Activated naive CD8-positive, alpha-beta T cell treated with anti-CD3 and anti-CD28 coated beads, Interleukin-2, amount 50 U/mL, for 16 hours (primary cell): ENCODE data around the gene AKT1.
"Not testable (repeated sequence)": the region's sequence is repeated elsewhere in the genome, so short reads cannot be mapped to it uniquely, and the experiment has no call there.

Experiments used
- DNase-seq: peaks from one replicate; pipeline ENCODE4 v3.0.0-alpha.2; 2020; ENCODE audit warnings: low read depth, low spot score

AKT1 gene

GRCh38 chr14:104794993-104795780, at the start of gene AKT1:
Gene AKT1, minus strand, starts transcription at chr14:104795748. Its CDS starts 3,105 bp downstream, at chr14:104792643.
- no peak for DNase-seq

- DNase-seq = no peak
Observed at GRCh38 chr14:104845033-104845666, 49.6 kb upstream of the AKT1 start.

- DNase-seq = no peak
Observed at GRCh38 chr14:104844306-104845032, 48.9 kb upstream of the AKT1 start.

- no peak for DNase-seq
Observed at GRCh38 chr14:104843442-104844305, 48.1 kb upstream of the AKT1 start.

GRCh38 chr14:104843006-104843405, 47.5 kb upstream of the AKT1 start:
- DNase-seq = no peak

- no peak for DNase-seq
Observed at GRCh38 chr14:104841730-104842129, 46.2 kb upstream of the AKT1 start.

- DNase-seq = not testable (repeated sequence)
Observed at GRCh38 chr14:104836171-104836935, 40.8 kb upstream of the AKT1 start.

- no peak for DNase-seq
Observed at GRCh38 chr14:104830781-104831180, 35.2 kb upstream of the AKT1 start.

- DNase-seq = peak; percentile 37
Observed at GRCh38 chr14:104827177-104828055, 31.9 kb upstream of the AKT1 start.

- DNase-seq = no peak
Observed at GRCh38 chr14:104826861-104827176, 31.3 kb upstream of the AKT1 start.

- DNase-seq = peak; percentile 86
Observed at GRCh38 chr14:104826189-104826860, 30.8 kb upstream of the AKT1 start.

GRCh38 chr14:104824353-104824997, 28.9 kb upstream of the AKT1 start:
- no peak for DNase-seq

GRCh38 chr14:104822821-104823615, 27.5 kb upstream of the AKT1 start:
- no peak for DNase-seq

GRCh38 chr14:104821971-104822608, 26.5 kb upstream of the AKT1 start:
- DNase-seq = no peak

GRCh38 chr14:104821229-104821945, 25.8 kb upstream of the AKT1 start:
- DNase-seq = no peak

- DNase-seq = no peak
Observed at GRCh38 chr14:104820669-104821228, 25.2 kb upstream of the AKT1 start.
